ENCODE results near the gene PANK4. TPM values are rescaled to one million over a fixed set of nuclear protein-coding genes. Genes with fewer than 3 reads are reported as not detected.

The PANK4 gene
- total RNA-seq, 1 experiment from 2014 or later = 32.9 TPM

DNA sequence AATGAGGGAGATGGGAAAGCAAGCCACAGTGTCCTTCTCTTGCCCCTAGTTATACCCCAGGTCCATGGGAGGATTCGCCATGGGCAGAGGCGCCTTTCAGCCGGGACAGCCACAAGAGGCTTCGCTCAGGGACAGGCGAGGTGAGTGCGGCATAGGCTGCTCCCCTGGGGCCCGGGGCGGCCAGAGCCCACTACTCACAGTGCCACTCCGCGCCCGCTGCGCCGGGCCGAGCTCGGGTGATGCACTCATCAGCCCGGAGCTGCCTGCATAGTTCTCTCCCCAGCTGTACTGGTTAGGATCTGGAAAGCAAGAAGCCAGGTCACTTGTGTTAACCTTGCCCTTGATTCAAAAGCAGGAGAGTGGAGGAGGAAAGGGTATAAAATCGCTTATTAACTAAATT, 8.4 kb downstream of the PANK4 start:
- no peak for DNase-seq (ENCODE audit: low spot score)
- in situ Hi-C loops (cut with HindIII; ENCODE audit: low sequenced_read_pairs) = loop anchor here (25.0 kb wide), 1 partner anchor 106 kb away; the partner anchor contains the start of gene PEX10

DNA sequence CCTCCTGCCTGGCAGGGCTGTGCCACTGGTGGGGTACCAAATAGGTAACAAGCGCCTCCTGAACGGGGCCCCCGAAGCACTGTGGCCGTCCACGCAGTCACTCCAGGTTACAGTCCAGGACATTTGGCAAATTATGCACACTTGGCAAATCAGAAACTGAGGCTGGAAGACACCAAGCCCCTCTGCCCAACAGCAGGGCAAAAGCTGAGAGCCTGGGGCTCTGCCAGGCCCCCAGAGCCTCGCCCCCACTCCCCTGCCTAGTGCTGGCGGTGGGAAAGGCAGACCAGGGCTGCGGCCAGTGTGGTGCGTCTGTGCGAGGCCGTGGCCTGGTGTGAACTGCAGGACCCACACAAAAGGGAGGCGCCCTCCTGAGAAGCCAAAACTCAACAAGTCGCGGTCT, 9.4 kb downstream of the PANK4 start:
- DNase-seq (ENCODE audit: low spot score) = no peak
- in situ Hi-C loops (cut with HindIII; ENCODE audit: low sequenced_read_pairs) = loop anchor here (25.0 kb wide), 1 partner anchor 105 kb away; the partner anchor contains the start of gene PEX10

DNA sequence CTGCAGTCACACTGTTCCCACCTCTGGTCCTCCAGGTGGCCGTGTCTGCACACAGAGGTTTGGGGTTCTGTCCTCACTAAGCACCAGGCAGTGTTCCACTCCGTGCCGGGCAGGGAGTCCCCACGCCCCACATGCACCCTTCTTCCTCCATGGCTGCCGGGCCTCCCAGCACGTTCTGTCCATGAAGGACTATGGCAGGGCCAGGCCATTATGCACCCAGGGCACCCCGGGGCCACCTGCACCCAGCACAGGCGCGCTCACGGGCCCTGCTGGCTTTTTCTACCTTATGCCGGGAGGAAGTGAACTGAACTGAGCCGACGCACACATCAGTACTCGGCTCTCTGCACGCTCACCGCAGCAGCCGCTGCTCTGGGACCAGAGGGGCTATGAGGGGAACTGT, 10.3 kb downstream of the PANK4 start:
- in situ Hi-C loops (cut with HindIII; ENCODE audit: low sequenced_read_pairs) = loop anchor here (25.0 kb wide), 1 partner anchor 104 kb away; the partner anchor contains the start of gene PEX10
- no peak for DNase-seq (ENCODE audit: low spot score)

DNA sequence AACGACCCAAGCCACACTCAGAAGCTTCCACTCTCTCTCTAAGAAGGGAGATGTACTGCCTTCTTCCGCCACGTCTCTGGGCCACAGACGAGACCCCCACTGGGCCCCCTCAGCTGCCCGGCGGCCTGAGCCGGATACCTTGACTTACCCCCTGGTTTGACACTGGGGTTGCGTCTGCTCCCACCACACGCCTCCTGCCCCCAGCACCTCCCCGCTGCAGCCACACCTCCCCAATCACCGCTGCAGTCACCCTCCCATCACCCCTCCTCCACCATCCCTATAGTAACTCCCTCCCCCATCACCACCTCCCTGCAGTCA, 10.7 kb downstream of the PANK4 start:
- in situ Hi-C loops (cut with HindIII; ENCODE audit: low sequenced_read_pairs) = loop anchor here (25.0 kb wide), 1 partner anchor 103 kb away; the partner anchor contains the start of gene PEX10
- DNase-seq (ENCODE audit: low spot score) = no peak

DNA sequence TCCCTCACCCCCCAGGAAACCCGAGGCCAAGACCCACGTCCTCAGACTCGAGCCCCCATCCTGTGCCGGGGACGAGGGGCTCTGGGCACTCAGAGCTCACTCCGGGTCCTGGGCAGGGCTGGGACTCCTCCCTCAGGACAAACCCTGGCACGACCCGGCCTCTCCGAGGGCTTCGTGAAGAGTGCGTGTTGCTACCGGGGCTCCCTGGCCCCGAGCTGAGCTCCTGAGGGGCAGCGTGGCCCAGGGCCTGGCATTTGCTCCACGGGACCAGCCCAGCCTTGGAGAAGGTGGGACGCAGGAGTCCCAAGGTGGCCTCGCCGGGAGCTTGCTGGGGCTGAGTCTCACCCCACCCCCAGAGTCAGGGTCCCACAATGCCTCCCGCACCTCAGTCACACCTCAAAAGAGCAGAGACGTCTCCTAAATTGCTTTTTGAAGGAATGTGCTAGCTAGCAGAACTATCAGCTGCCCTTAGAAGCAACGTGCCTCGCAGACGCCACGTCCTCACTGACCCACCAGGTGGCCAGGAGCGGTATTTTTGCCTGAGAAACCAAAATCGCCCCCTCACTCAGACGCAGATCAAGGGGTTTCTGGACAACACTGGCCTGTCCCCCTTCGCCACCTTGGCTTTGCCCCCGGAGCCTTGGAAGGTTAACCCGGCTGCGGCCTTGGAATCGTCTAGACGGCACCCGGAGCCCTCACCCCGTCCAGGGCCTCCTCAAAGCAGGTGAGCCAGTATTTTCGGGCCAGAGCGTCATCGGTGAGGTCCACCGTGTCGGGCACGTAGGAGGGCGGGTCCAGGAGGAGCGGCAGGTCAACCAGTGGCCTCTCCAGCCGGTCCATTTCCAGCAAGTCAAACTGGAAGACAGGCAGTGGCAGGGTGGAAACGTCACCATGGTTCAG, 11.3 kb downstream of the PANK4 start:
- in situ Hi-C loops (cut with HindIII; ENCODE audit: low sequenced_read_pairs) = loop anchor here (25.0 kb wide), 1 partner anchor 103 kb away; the partner anchor contains the start of gene PEX10
- DNase-seq (ENCODE audit: low spot score) = no peak

DNA sequence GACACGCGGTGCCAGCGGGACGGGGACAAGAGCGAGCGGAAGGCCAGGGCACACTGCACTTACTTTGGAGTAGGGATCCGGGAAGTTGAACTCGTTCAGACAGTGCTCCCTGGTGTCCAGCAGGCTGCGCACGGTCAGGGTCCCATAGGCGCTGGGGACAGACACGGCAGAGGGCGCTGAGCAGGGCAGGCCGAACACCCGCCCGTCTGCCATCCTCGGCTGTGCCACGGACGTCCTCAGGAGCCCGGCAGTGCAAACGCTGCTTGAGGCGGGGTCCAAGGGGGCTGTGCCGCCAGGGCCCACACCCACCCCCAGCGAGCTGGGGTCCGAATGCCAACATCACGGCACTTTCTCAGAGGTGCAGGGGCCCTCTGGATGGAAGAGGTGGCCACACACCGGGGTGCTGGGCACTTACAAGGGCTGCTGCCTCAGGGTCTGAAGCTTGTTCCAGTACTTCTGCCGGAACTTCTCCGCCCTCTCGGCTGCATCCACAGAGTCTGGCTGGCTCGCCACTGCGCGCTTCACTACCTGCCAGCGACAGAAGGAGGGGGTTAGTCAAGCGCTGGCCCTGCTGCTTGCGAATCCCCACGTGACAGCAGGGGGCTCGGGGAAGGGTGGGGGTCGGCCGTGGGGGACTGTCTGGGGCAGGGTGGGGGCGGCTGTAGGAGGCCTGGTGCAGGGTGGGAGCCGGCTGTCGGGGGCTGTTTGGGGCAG, 12.3 kb downstream of the PANK4 start:
- in situ Hi-C loops (cut with HindIII; ENCODE audit: low sequenced_read_pairs) = loop anchor here (25.0 kb wide), 1 partner anchor 102 kb away; the partner anchor contains the start of gene PEX10
- DNase-seq (ENCODE audit: low spot score) = no peak

DNA sequence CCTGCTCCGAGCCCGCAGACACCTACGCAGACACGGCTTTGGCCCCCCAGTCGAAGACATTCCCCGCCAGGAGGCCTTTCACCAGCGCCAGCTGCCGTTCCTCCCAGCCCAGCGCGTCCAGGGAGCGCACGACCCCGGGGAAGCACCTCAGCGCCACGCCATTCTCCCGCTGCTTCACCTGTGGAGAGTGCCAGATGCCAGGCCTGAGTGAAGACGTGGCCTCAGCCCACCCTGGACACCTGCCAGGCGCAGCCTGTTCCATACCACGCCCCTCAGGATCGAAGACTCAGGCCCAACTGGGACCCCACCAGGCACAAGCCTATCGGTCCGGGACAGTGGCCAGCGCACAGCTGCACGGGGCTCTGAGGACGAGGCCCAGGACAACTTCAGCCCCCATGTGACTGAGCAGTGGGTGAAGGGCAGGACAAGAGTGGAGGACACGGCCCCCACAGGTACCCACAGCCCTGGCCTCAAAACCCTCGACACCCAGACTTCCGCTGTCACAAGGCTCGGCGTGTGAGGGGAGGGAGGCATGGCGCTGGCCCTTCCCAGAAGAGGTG, 13.5 kb downstream of the PANK4 start:
- in situ Hi-C loops (cut with HindIII; ENCODE audit: low sequenced_read_pairs) = loop anchor here (25.0 kb wide), 1 partner anchor 101 kb away; the partner anchor contains the start of gene PEX10
- DNase-seq (ENCODE audit: low spot score) = no peak

DNA sequence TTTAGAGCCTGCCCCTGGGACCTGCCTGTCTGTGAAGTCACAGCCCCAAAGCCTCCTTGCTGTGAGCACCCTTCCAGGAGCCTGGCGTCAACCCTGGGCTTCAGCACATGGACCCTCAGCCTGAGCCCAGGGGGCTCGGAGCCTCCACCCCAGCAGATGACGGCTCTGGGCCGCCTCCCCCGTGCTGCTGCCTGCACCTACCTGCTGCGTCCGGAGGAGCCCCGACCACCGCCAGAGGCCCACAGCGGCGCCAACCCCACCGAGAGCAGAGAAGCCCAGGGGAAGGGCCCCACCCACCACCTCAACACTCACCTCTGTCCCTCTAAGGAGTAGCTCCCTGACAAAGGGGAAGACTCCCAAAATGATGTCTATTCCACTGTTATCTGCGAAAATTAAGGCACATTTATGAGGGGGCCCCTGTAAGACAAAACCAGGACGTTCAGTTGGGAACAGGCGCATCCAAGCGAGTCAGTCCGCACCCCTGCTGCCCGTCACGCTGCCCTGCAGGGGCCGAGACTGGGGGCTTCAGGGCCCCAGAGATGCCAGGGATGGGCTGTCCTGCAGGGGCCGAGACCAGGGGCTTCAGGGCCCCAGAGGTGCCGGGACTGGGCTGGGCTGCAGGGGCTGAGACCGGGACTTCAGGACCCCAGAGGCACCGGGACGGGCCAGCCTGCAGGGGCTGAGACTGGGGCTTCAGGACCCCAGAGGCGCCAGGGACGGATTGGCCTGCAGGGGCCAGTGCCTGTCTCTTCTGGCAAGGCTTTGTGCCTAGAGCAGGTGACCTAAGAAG, 15.8 kb downstream of the PANK4 start:
- in situ Hi-C loops (cut with HindIII; ENCODE audit: low sequenced_read_pairs) = loop anchor here (25.0 kb wide), 1 partner anchor 98 kb away; the partner anchor contains the start of gene PEX10
- no peak for DNase-seq (ENCODE audit: low spot score)

DNA sequence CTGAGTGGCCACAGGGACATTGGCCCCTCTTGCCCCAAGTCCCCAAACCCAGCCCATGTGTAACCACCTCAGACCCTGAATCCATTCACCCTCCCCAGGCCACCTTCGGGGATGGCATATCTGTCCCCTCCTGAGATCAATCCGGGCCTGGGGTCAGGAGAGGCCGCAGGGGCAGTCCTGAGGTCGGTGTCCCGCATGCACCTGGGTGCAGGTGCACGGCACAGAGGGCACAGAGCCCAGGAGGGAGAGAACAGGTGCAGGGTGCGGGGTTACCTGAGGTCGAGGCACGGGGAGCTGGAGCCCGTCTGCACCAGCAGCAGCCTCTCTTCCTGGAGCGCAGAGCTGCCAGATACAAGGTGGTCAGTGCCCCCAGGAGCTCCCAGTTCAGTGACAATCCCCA, 16.8 kb downstream of the PANK4 start:
- in situ Hi-C loops (cut with HindIII; ENCODE audit: low sequenced_read_pairs) = loop anchor here (25.0 kb wide), 1 partner anchor 97 kb away; the partner anchor contains the start of gene PEX10
- DNase-seq (ENCODE audit: low spot score) = no peak

DNA sequence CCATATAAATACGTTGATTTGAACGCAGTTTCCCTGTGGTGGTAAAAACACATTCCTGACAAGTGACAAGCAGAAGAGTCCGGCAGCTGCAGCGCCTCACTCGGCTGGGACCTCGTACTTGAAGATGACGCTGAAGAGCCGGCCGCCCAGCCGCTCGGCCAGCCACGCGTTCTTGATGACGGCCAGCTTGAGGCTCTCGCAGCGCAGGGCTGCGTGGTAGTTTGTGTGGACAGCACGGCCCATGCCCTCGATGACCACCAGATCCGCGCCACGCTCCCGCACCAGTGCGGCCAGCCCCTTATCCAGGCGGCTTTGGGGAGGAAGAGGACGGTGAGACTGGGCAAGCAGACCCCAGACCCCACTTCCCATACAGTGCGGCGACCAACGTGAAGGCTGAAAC, 17.6 kb downstream of the PANK4 start:
- in situ Hi-C loops (cut with HindIII; ENCODE audit: low sequenced_read_pairs) = loop anchor here (25.0 kb wide), 1 partner anchor 96 kb away; the partner anchor contains the start of gene PEX10
- no peak for DNase-seq (ENCODE audit: low spot score)

DNA sequence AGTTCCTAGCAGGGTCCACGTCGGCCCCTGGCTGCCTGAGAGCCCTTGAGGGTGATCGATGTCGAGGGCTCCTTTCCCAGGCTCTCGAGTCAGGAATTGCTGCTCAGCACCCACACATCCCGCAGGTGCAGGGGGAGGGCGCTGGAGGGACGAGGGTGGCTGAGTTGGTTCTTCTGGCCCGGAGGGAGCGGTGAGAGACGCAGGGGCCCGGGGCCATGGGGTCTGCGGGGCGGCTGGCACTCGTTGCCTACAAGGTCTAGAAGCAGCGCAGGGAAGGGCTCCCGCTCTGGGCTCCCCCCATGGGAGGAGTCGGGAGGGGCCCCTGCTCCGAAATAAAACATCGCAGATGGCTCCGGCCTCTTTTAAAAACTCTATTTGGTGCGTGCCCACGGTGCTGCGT, 18.2 kb downstream of the PANK4 start:
- no peak for DNase-seq (ENCODE audit: low spot score)
- in situ Hi-C loops (cut with HindIII; ENCODE audit: low sequenced_read_pairs) = loop anchor here (25.0 kb wide), 1 partner anchor 96 kb away; the partner anchor contains the start of gene PEX10

DNA sequence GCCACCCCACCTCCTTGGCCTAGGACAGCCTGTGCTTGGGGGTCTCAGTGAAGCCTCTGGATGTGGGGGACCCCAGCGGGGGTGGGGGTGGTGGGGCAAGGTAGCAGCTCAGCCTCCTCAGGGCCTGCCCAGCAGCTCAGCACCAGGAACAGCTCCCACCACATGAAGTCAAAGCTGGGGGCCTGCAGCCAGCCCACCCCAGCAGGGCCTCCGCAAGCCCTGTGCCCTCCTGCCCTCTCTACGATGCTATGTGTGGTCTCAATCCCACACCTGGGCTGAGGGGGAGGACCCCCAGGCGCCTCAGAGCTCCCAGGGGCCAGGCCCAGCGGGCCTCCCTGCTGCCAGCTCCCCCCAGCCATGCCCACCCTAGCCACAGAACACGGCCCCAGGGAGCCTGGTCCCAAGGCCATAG, 18.6 kb downstream of the PANK4 start:
- in situ Hi-C loops (cut with HindIII; ENCODE audit: low sequenced_read_pairs) = loop anchor here (25.0 kb wide), 1 partner anchor 95 kb away; the partner anchor contains the start of gene PEX10
- DNase-seq (ENCODE audit: low spot score) = no peak

DNA sequence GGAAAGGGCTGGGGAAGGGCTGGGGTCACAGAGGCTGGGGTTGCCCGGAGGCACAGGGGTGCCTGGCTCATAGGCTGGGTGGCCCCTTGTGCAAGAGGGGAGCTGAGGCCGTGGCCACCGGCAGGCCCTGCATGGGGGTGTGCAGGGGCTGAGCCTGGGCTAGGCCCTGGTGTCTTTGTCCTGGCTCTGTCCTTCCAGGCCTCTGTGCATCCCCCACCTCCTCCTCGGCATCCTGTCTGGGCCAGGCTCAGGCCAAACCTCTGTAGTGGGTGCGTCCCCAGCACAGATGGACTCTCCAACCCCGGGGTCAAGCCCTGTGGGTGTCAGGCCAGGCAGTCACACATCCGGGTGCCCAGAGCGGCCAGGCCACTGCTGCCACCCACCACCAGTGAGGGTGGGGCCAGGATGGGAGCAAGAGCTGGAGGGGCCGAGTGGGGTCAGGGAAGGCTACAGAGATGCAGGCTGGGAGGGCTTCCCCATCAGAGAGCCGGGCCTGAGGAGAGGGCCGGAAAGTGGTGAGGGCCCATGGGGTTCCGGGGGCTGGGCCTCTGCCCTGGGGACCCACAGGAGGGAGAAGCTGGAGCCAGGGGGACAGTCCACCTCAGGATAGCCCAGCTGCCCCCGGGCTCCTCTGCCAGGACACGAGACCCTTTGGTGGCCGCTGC, 19.4 kb downstream of the PANK4 start:
- in situ Hi-C loops (cut with HindIII; ENCODE audit: low sequenced_read_pairs) = loop anchor here (25.0 kb wide), 1 partner anchor 95 kb away; the partner anchor contains the start of gene PEX10
- DNase-seq (ENCODE audit: low spot score) = no peak

DNA sequence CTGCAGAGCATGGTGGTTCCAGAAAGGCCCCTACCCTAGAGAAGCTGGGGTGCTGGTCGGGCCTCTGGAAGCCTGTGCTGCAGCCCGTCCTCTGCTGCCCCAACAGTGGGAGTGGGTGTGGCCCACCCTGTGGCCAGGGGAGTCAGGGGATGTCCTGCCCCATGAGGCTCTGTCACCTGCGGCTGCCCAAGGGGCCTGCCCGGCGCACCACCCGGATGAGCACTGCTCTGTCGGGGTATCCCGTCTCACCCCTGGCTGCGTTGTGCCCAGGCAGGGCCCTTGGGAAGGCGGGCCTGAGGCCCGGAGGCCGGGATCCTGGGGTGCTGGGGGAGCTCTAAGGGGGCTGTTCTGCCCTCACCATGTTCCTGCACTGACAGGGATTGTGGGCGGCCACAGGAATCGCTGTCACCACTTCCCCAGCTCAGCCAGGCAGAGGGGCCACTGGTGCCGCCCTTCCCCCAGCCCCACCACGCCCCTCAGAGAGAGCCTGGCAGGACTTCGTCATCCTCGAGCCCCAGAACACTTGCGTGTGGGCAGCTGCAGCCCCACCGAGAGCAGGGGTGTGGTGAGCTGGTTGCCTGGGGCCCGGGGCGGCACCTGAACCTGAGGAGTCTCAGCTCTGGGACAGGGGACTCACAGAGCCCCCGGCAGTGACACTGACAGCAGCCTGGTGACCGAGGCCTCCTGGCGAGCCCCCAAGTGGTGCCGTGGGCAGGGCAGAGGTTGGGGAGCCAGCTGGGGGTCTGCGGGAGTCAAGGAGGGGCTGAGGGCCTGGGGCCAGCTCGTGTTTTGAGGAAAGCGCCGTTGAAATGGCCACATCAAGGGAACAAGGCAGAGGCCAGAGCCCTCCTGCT, 20.2 kb downstream of the PANK4 start:
- in situ Hi-C loops (cut with HindIII; ENCODE audit: low sequenced_read_pairs) = loop anchor here (25.0 kb wide), 1 partner anchor 94 kb away; the partner anchor contains the start of gene PEX10
- DNase-seq (ENCODE audit: low spot score) = no peak

DNA sequence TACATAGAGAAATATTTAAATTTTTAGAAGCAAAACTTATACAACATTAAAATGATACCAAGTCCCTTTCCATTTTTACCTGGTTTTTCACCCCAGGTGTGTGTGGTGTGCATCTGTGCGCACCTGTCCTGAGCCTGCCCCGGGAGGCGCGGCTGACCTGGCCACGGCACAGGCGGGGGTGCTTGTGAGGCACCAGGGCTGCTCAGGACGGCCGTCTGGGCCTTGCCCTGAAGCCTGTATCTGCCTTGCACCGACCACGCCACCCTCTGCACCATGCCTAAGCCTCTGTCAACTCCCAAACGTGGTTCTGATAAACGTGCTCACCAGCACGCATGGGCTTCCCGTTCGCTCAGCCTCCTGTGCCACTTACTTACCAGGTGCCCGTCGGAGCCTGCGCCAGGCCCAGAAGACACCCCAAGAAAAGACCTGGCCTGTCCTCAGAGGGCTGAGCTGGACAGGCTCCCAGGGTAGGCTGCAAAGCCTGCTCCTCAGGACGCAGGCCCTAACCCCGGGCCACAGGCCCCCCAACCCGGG, 20.9 kb downstream of the PANK4 start:
- in situ Hi-C loops (cut with HindIII; ENCODE audit: low sequenced_read_pairs) = loop anchor here (25.0 kb wide), 1 partner anchor 93 kb away; the partner anchor contains the start of gene PEX10
- no peak for DNase-seq (ENCODE audit: low spot score)

DNA sequence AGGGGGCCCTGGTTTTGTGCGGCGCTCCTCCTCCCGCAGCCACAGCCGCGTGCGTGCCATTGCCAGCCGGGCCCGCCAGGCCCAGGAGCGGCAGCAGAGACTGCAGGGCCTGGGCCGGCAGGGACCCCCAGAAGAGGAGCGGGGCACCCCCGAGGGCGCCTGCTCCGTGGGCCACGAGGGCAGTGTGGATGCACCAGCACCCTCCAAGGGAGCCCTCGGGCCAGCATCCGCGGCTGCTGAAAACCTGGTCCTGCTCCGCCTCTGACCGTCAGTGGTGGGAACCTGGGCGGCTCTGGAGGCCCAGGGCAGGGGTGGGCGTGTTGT, 21.5 kb downstream of the PANK4 start:
- DNase-seq (ENCODE audit: low spot score) = no peak
- in situ Hi-C loops (cut with HindIII; ENCODE audit: low sequenced_read_pairs) = loop anchor here (25.0 kb wide), 1 partner anchor 93 kb away; the partner anchor contains the start of gene PEX10
